ENCODE data around the gene FBXL12. TPM values are rescaled to one million over a fixed set of nuclear protein-coding genes. Genes with fewer than 3 reads are reported as not detected.
A peak's percentile ranks its signal among the peaks of the same experiment; 100 is the strongest.

Gene FBXL12
- total RNA-seq, 1 experiment from 2014 or later: 16.9 TPM

GRCh38 chr19:9768175-9769112, 50.4 kb downstream of the FBXL12 start, which contains the start of gene ZNF846:
TSS of gene ZNF846 (minus strand) at chr19:9768738. CDS start at chr19:9764950, 3,788 bp downstream.
- H3K27ac ChIP-seq: peak within 1 kb of the TSS; percentile 76
- DNase-seq (ENCODE audit: low read depth in 1 of 2, low spot score in 2 of 2): peak; percentile 92 to 95
- no peaks in the 10 kb centered on the region; the same call in 1 of the 2 replicates for H3K4me1 ChIP-seq (replicated peaks)

More at GRCh38 chr19:9768175-9769112, 50.4 kb downstream of the FBXL12 start, which contains the start of gene ZNF846:
- no peaks in the 10 kb centered on the region for H3K27me3 ChIP-seq (replicated peaks)
- peak within 1 kb of the TSS; percentile 57 for H3K4me3 ChIP-seq
- no peaks in the 10 kb centered on the region for H3K36me3 ChIP-seq
- peaks cover 3% of the 10 kb centered on the region; the same call in 1 of the 2 replicates for H3K9me3 ChIP-seq (replicated peaks)

Other genes starting within 250 kb of the FBXL12 start
- 22.9 and 29.1 TPM in 2 replicates for gene ZNF121, start 234.6 kb downstream of the FBXL12 start, total RNA-seq (2014; rRNA removed; shearing (Covaris generic))
- gene ZNF561, start 197.8 kb downstream of the FBXL12 start, total RNA-seq (2014; rRNA removed; shearing (Covaris generic)): 9.8 and 14.5 TPM in 2 replicates
- 7.8 and 9.6 TPM in 2 replicates for gene ZNF562, start 144.0 kb downstream of the FBXL12 start, total RNA-seq (2014; rRNA removed; shearing (Covaris generic))
- 3.5 and 6.3 TPM in 2 replicates for gene ZNF846, start 50.3 kb downstream of the FBXL12 start, total RNA-seq (2014; rRNA removed; shearing (Covaris generic))
- 472 and 541 TPM in 2 replicates for gene UBL5, start 8.8 kb upstream of the FBXL12 start, total RNA-seq (2014; rRNA removed; shearing (Covaris generic))
- 171 and 230 TPM in 2 replicates for gene PIN1, start 16.2 kb upstream of the FBXL12 start, total RNA-seq (2014; rRNA removed; shearing (Covaris generic))
- gene OLFM2, start 117.4 kb upstream of the FBXL12 start, total RNA-seq (2014; rRNA removed; shearing (Covaris generic)): 0.11 TPM in 1 of 2 replicates, not detected in the other
- gene COL5A3, start 191.4 kb upstream of the FBXL12 start, total RNA-seq (2014; rRNA removed; shearing (Covaris generic)): 0.38 and 0.39 TPM in 2 replicates
- not detected in 2 replicates for gene RDH8, start 194.4 kb upstream of the FBXL12 start, total RNA-seq (2014; rRNA removed; shearing (Covaris generic))